ENCODE data around the gene CRACR2A.

Gene CRACR2A

DNA sequence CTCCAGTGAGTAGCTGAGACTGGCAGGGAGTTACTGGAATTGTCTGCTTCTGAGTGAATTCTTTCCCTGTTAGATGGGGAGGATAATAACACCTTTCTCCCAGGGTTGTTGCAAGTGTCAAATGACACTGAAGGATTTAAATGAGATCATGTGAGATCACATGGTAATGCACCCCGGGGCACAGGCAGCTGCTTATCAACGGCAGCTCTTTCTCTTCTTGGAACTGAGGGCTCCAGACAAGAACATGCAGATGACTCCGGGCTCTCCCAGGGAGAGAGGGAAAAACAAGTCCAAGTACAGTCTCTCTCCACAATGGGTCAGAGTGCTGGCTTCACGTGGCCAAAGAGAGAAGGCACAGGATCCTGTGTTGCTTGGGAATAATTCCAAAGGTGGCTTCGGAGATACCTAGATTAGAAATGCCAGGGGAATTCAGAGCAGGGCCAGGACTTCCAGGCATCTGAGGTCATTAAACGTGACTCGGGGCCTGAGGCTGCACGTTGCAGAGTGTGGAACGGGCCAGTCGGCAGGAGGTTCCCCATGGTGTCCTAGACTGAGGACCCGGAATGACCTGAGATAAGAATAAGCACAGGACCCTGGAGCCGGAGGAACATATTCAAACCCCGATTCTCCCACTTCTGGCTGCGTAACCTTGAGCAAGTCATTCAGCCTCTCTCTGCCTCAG, 152.7 kb downstream of the CRACR2A start:
- CTCF ChIA-PET: interaction anchor here (1.2 kb wide), 1 partner anchor 10 kb away, joined by 3 read pairs; no protein-coding TSS in a partner anchor
- no peak for DNase-seq (ENCODE audit: extremely low spot score)
- TF ChIP-seq, protein P1, sequence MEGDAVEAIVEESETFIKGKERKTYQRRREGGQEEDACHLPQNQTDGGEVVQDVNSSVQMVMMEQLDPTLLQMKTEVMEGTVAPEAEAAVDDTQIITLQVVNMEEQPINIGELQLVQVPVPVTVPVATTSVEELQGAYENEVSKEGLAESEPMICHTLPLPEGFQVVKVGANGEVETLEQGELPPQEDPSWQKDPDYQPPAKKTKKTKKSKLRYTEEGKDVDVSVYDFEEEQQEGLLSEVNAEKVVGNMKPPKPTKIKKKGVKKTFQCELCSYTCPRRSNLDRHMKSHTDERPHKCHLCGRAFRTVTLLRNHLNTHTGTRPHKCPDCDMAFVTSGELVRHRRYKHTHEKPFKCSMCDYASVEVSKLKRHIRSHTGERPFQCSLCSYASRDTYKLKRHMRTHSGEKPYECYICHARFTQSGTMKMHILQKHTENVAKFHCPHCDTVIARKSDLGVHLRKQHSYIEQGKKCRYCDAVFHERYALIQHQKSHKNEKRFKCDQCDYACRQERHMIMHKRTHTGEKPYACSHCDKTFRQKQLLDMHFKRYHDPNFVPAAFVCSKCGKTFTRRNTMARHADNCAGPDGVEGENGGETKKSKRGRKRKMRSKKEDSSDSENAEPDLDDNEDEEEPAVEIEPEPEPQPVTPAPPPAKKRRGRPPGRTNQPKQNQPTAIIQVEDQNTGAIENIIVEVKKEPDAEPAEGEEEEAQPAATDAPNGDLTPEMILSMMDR (IDR thresholded peaks at IDR 0.05; ENCODE audit: control extremely low read depth, extremely low read depth, low read depth, missing control alignments): no peak
- POLR2A ChIA-PET: no interaction called here

DNA sequence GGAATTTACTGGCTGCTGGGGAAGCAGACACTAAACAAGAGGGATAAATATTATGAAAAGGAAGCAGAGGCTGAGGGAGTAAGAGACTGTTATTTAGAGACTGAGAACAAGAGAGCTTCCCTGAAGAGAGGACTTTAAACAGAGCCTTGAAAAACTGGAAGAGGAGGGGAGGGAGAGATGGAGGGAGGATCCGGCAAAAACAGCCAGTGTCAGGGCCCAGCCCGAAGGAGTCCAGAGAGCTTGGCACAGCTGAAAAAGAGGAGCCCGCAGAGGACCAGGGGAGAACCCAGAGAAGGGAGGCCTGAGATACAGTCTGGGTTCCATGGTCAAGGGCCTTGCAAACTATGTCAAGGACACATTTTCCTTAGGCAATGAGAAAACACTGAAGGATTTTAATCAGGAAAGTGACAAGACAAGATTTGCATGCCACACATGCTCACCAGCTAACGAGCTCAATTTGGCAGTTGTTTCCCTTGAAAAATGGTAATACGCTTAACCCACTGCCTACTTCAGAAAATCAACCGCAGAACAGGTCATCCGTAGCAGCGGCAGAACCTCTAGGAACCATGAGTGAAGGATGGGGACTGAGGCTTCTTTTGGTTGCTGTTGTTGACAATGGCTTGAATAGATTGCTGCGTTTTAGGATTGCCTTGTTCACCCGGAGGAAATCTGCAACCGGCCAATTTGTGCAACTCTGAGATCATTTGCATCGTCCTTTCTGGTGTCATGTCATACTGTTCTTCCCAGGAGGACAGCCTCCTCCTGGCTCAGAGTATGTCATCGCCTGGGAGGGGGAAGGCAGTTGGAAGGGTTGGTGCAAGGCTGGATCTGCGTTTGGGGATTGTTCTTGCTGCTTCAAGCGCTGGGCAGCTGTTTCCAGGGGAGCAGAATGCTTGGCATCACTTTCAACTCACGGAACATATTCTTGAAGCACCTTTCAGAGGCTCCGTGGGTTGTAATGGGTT, 153.7 kb downstream of the CRACR2A start:
- ChIA-PET CTCF (interaction anchor here (1.2 kb wide), 1 partner anchor 11 kb away, joined by 3 read pairs; no protein-coding TSS in a partner anchor), POLR2A (no interaction called here)
- DNase-seq (ENCODE audit: extremely low spot score): no peak
- TF ChIP-seq, protein P1 (IDR thresholded peaks at IDR 0.05; ENCODE audit: control extremely low read depth, extremely low read depth, low read depth, missing control alignments): no peak

DNA sequence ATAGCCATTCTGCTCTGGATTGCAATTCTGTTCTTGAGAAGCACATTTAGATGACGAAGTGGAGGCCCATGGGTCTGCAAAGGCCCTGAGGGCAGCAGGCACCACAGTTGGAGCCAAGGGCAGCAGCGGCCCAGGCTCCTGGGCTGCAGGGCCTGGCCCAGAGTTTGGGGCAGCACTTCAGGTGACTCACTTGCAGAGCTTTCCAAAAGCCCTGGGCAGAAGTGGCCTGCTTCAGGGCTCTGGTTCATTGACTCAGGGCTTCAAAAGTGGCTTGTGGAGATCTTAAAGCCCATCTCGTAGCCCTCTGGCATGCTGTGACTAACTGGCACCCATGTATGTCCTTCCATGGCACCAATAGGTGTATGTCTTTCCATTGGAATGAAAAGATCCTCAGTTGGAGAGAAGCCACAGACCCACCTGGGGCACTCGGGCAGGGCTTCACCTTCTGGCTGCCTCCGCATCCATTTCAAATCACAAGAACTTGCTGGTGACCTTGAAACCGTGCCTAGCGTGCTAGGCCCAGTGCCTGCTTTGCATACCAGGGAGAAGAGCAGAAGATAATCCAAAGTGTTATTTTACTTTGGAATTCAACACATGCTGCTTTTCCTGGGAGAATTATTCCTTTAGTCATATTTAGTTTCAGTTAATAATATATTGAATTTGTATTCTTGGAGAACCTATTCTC, 155.2 kb downstream of the CRACR2A start:
- ChIA-PET POLR2A (no interaction called here), CTCF (no interaction called here)
- TF ChIP-seq, protein P1 (IDR thresholded peaks at IDR 0.05; ENCODE audit: control extremely low read depth, extremely low read depth, low read depth, missing control alignments): no peak
- no peak for DNase-seq (ENCODE audit: extremely low spot score)

DNA sequence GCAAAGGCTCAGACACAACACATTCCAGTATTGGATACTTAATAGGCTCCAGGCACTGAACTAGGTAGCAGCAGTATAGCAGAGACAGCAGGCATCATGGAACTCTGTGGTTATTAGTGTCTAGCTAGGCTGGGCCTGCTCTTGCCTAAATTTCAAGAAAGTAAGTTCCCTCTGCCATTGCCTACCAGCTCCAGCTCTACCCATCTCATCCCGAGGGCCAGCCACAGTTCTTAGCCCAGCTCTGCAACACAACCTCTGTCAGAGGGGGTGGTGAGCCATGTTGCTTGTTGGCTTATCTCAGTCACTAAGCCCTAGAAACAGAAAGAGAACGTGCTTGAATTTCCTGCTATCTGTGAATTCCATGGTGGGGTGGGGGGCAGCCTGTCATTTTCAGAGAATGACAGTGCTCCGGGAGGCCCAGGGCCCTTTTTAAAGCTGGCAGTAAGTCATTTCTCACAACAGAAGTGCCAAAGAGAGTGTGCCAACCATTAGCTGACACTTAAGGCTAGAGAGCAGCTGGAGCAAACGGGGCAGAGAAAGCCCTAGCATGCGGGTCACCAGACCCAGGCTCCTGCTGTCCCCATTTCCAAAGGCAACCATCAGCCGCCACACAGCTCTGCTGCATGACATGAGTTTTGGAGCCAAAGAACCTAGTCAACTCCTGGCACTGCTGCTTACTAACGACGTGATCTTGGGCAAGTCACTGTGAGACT, 156.1 kb downstream of the CRACR2A start:
- ChIA-PET POLR2A (no interaction called here), CTCF (no interaction called here)
- TF ChIP-seq, protein P1 (IDR thresholded peaks at IDR 0.05; ENCODE audit: control extremely low read depth, extremely low read depth, low read depth, missing control alignments): no peak
- DNase-seq (ENCODE audit: extremely low spot score): no peak

DNA sequence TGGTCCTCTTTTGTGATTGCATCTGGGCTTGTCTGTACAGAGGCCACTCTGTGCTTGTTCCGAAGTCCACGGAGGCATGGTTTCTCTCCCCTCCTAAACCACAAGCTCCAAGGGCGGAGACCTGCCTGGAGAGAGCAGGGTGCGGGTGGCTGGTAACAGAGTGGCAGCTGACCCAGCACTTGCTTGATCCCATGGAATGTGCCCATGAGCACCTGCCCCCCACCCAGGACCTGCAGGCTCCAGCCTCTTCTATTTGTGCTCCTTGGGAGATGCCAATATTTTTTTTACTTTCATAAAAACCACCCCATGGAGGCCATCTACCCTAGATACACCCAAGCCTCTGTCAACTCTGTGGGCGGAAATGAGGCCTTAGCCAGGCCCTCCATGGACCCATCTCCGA, 157.2 kb downstream of the CRACR2A start:
- DNase-seq (ENCODE audit: extremely low spot score): no peak
- TF ChIP-seq, protein P1 (IDR thresholded peaks at IDR 0.05; ENCODE audit: control extremely low read depth, extremely low read depth, low read depth, missing control alignments): no peak
- POLR2A ChIA-PET: no interaction called here
- CTCF ChIA-PET: no interaction called here

DNA sequence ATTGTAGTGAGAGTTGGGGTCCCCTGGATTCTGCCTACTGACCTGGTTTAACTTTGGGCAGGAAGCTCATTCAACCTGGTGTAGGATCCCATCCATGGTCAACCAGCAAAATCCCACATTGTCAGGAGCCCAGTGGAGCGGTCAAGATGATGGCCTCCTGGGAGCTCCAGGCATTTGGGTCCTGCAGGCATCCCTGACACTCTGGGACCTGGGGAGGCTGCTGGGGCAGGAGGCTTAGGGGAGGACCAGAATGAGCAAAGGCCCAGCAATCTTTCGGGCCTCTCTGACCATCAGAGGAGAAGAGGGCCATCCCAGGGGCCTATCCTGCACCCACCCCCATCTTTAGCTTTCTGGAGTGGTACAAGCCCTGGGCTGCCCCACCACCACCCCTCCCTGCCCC, 157.9 kb downstream of the CRACR2A start:
- ChIA-PET POLR2A (no interaction called here), CTCF (interaction anchor here (1.5 kb wide), 1 partner anchor 9 kb away, joined by 3 read pairs; no protein-coding TSS in a partner anchor)
- no peak for DNase-seq (ENCODE audit: extremely low spot score)
- TF ChIP-seq, protein P1 (IDR thresholded peaks at IDR 0.05; ENCODE audit: control extremely low read depth, extremely low read depth, low read depth, missing control alignments): no peak
